Measurements from ENCODE around the gene PTPN23.

Gene PTPN23

DNA sequence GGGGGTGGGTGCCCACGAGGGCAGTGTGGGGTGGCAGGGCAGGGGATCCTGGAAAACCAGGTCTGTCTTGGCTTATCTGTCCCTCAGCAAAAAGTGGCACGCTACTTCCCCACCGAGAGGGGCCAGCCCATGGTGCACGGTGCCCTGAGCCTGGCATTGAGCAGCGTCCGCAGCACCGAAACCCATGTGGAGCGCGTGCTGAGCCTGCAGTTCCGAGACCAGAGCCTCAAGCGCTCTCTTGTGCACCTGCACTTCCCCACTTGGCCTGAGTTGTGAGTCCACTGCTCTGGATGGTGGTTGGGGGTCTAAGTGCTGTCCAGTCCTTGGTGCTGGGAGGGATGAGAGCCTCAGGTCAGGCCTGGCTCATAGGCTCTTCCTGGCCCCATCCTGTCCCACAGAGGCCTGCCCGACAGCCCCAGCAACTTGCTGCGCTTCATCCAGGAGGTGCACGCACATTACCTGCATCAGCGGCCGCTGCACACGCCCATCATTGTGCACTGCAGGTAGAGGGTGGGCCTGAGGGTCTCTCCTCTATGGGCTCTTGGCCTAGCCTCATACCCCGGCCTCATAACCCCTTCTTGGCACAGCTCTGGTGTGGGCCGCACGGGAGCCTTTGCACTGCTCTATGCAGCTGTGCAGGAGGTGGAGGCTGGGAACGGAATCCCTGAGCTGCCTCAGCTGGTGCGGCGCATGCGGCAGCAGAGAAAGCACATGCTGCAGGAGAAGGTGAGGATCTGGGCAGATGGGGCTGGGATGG lies 31.1 kb downstream of the PTPN23 start:
- H3K4me3 ChIP-seq (ENCODE audit: low read depth, low read length): no peak overlapping the region
- TF ChIP-seq, protein P1, sequence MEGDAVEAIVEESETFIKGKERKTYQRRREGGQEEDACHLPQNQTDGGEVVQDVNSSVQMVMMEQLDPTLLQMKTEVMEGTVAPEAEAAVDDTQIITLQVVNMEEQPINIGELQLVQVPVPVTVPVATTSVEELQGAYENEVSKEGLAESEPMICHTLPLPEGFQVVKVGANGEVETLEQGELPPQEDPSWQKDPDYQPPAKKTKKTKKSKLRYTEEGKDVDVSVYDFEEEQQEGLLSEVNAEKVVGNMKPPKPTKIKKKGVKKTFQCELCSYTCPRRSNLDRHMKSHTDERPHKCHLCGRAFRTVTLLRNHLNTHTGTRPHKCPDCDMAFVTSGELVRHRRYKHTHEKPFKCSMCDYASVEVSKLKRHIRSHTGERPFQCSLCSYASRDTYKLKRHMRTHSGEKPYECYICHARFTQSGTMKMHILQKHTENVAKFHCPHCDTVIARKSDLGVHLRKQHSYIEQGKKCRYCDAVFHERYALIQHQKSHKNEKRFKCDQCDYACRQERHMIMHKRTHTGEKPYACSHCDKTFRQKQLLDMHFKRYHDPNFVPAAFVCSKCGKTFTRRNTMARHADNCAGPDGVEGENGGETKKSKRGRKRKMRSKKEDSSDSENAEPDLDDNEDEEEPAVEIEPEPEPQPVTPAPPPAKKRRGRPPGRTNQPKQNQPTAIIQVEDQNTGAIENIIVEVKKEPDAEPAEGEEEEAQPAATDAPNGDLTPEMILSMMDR (IDR thresholded peaks at IDR 0.05; ENCODE audit: borderline replicate concordance, insufficient read depth, low read depth, low read length): no peak

DNA sequence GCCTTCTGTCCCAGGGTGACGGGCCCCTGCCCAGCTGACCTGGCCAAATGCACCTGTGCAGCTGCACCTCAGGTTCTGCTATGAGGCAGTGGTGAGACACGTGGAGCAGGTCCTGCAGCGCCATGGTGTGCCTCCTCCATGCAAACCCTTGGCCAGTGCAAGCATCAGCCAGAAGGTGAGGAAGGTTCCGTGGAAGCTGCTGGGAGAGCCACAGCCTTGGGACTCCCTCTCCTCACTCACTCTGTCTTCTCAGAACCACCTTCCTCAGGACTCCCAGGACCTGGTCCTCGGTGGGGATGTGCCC lies 31.6 kb downstream of the PTPN23 start:
- TF ChIP-seq, protein P1 (IDR thresholded peaks at IDR 0.05; ENCODE audit: borderline replicate concordance, insufficient read depth, low read depth, low read length): no peak
- no peak overlapping the region for H3K4me3 ChIP-seq (ENCODE audit: low read depth, low read length)

DNA sequence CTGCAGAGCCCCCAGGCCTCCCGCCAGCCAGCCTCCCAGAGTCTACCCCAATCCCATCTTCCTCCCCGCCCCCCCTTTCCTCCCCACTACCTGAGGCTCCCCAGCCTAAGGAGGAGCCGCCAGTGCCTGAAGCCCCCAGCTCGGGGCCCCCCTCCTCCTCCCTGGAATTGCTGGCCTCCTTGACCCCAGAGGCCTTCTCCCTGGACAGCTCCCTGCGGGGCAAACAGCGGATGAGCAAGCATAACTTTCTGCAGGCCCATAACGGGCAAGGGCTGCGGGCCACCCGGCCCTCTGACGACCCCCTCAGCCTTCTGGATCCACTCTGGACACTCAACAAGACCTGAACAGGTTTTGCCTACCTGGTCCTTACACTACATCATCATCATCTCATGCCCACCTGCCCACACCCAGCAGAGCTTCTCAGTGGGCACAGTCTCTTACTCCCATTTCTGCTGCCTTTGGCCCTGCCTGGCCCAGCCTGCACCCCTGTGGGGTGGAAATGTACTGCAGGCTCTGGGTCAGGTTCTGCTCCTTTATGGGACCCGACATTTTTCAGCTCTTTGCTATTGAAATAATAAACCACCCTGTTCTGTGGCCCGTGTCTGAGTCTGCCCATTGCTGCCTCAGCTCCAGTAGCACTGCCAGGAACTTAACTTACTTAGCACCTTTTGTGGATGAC lies 32.2 kb downstream of the PTPN23 start:
- no peak overlapping the region for H3K4me3 ChIP-seq (ENCODE audit: low read depth, low read length)
- TF ChIP-seq, protein P1 (IDR thresholded peaks at IDR 0.05; ENCODE audit: borderline replicate concordance, insufficient read depth, low read depth, low read length): no peak

- H3K4me3 ChIP-seq (ENCODE audit: low read depth, low read length): no peak overlapping the region
- TF ChIP-seq, protein P1 (IDR thresholded peaks at IDR 0.05; ENCODE audit: borderline replicate concordance, insufficient read depth, low read depth, low read length): no peak
Measured at GRCh38 chr3:47413751-47414150, 32.9 kb downstream of the PTPN23 start.

- H3K4me3 ChIP-seq (ENCODE audit: low read depth, low read length): no peak overlapping the region
- TF ChIP-seq, protein P1 (IDR thresholded peaks at IDR 0.05; ENCODE audit: borderline replicate concordance, insufficient read depth, low read depth, low read length): no peak
Measured at GRCh38 chr3:47414161-47414564, 33.3 kb downstream of the PTPN23 start.

- no peak overlapping the region for H3K4me3 ChIP-seq (ENCODE audit: low read depth, low read length)
Measured at GRCh38 chr3:47414666-47415587, 34.1 kb downstream of the PTPN23 start.

More at GRCh38 chr3:47414666-47415587, 34.1 kb downstream of the PTPN23 start:
- TF ChIP-seq, protein P1 (IDR thresholded peaks at IDR 0.05; ENCODE audit: borderline replicate concordance, insufficient read depth, low read depth, low read length): no peak
